SK-N-SH (cell line): ENCODE measurements around the gene SEPTIN10. TPM values are rescaled to one million over a fixed set of nuclear protein-coding genes. Genes with fewer than 3 reads are reported as not detected.
A peak's percentile ranks its signal among the peaks of the same experiment; 100 is the strongest.

ENCODE experiments used
- CTCF ChIA-PET: fragments of 300-600, 350-600 bp; formaldehyde crosslinking; extraction: SDS; loops from one replicate; lab custom pipeline; 2021; lab: Yijun Ruan, JAX
- POLR2A ChIA-PET: fragments of 350-600 bp; sonication (Branson Sonifier 250); formaldehyde crosslinking; extraction: SDS; loops from one replicate; lab custom pipeline; 2020; ENCODE audit warnings: antibody characterized with exemption, inconsistent platforms; lab: Yijun Ruan, JAX
- DNase-seq: peaks from one replicate; pipeline ENCODE4 v3.0.0; 2012
- H2AFZ ChIP-seq: fragments of 200-600 bp; sonication (generic); 2 replicates; pipeline ENCODE4 v1.8.1; 2016; ENCODE audit warnings: antibody characterized with exemption, mild to moderate bottlenecking, low read depth
- H3F3A ChIP-seq: fragments of 200-600 bp; sonication (generic); replicated peaks from 2 replicates; pipeline ENCODE3; 2016; ENCODE audit warnings: antibody characterized with exemption, mild to moderate bottlenecking; ENCODE audit not compliant: insufficient read depth
- H3K27ac ChIP-seq, 2 experiments: fragments of 200-500 bp in 1 of 2; fragments of 200-600 bp in 1 of 2; sonication (Bioruptor generic) in 1 of 2; sonication (generic), shearing (Covaris generic) in 1 of 2; 2 replicates each; pipeline versions ENCODE4 v1.5.1 to v1.6.1; 2014 to 2016; ENCODE audit warnings: low read depth in 2 of 2, inconsistent platforms in 1 of 2, low read length in 1 of 2, mild to moderate bottlenecking in 1 of 2, mixed read lengths in 1 of 2
- H3K27me3 ChIP-seq: fragments of 200-600 bp; sonication (generic), shearing (Covaris generic); 2 replicates; pipeline ENCODE4 v1.6.1; 2016; ENCODE audit warnings: mixed run types; ENCODE audit not compliant: insufficient read depth
- H3K36me3 ChIP-seq, 2 experiments: fragments of 200-500 bp in 1 of 2; fragments of 200-600 bp in 1 of 2; sonication (Bioruptor generic) in 1 of 2; sonication (generic) in 1 of 2; replicated peaks in 1 of 2; 2 replicates each; pipeline versions ENCODE3 to v1.5.1; 2014 to 2016; ENCODE audit warnings: low read length in 1 of 2, mild to moderate bottlenecking in 1 of 2; ENCODE audit not compliant: insufficient read depth in 2 of 2, control insufficient read depth in 1 of 2
- H3K4me1 ChIP-seq, 2 experiments: fragments of 200-500 bp in 1 of 2; fragments of 200-600 bp in 1 of 2; sonication (Bioruptor generic) in 1 of 2; sonication (generic), shearing (Covaris generic) in 1 of 2; 2 replicates each; pipeline versions ENCODE4 v1.5.1 to v1.6.1; 2014 to 2016; ENCODE audit warnings: low read depth in 1 of 2, low read length in 1 of 2, mixed run types in 1 of 2; ENCODE audit not compliant: insufficient read depth in 2 of 2, control insufficient read depth in 1 of 2
- H3K4me2 ChIP-seq: fragments of 200-600 bp; sonication (generic), shearing (Covaris generic); 2 replicates; pipeline ENCODE4 v1.6.1; 2017; ENCODE audit warnings: mixed run types
- H3K4me3 ChIP-seq, 2 experiments: fragments of 200-500 bp in 1 of 2; fragments of 200-600 bp in 1 of 2; sonication (Bioruptor generic) in 1 of 2; sonication (generic), shearing (Covaris generic) in 1 of 2; 2 replicates each; pipeline versions ENCODE4 v1.5.1 to v1.8.1; 2014 to 2016; ENCODE audit warnings: low read depth in 2 of 2, inconsistent platforms in 1 of 2, low read length in 1 of 2, mild to moderate bottlenecking in 1 of 2, mixed read lengths in 1 of 2, moderate library complexity in 1 of 2
- H3K79me2 ChIP-seq: fragments of 200-600 bp; sonication (generic); 2 replicates; pipeline ENCODE4 v1.8.1; 2017; ENCODE audit warnings: mild to moderate bottlenecking; ENCODE audit not compliant: insufficient read depth
- H3K9ac ChIP-seq: fragments of 200-600 bp; sonication (generic); 2 replicates; pipeline ENCODE4 v1.6.1; 2017; ENCODE audit warnings: mixed run types
- H3K9me2 ChIP-seq: fragments of 200-600 bp; sonication (generic); 2 replicates; pipeline ENCODE4 v1.6.1; 2017; ENCODE audit warnings: mixed run types
- H3K9me3 ChIP-seq: fragments of 200-600 bp; sonication (generic); 2 replicates; pipeline ENCODE4 v1.6.1; 2017; ENCODE audit warnings: mixed run types, mild to moderate bottlenecking, moderate library complexity
- H4K20me1 ChIP-seq: fragments of 200-600 bp; sonication (generic); 2 replicates; pipeline ENCODE4 v1.6.1; 2017; ENCODE audit warnings: mild to moderate bottlenecking, mixed run types; ENCODE audit not compliant: insufficient read depth
- ELF1 ChIP-seq: IDR thresholded peaks from 2 replicates; pipeline ENCODE4 v1.4.0; 2012
- EZH2phosphoT487 ChIP-seq: fragments of 200-600 bp; sonication (generic); IDR thresholded peaks from 2 replicates; pipeline ENCODE4 v1.6.1; 2017; ENCODE audit warnings: low read depth, mixed run types, mild to moderate bottlenecking, antibody characterized with exemption, moderate library complexity, borderline replicate concordance
- FOXJ3 ChIP-seq: sonication (generic); formaldehyde crosslinking; IDR thresholded peaks from 2 replicates; pipeline ENCODE4 v1.5.1; 2020; ENCODE audit warnings: mild to moderate bottlenecking, missing genetic modification reagents
- GABPA ChIP-seq: IDR thresholded peaks from 2 replicates; pipeline ENCODE4 v1.4.0; 2012; ENCODE audit warnings: low read depth, mild to moderate bottlenecking
- GATA2 ChIP-seq: sonication (generic); formaldehyde crosslinking; IDR thresholded peaks from 2 replicates; pipeline ENCODE4 v1.5.0; 2020; ENCODE audit warnings: mild to moderate bottlenecking, missing genetic modification reagents
- MAX ChIP-seq: IDR thresholded peaks from 2 replicates; pipeline ENCODE4 v1.4.0; 2012; ENCODE audit warnings: low read depth
- MEF2A ChIP-seq: IDR thresholded peaks from 2 replicates; pipeline ENCODE4 v1.4.0; 2012; ENCODE audit warnings: low read depth, borderline replicate concordance
- MXI1 ChIP-seq: IDR thresholded peaks from 2 replicates; pipeline ENCODE4 v1.6.1; 2012; ENCODE audit warnings: mild to moderate bottlenecking, low read depth, low read length, improper control_type of control experiment
- PBX3 ChIP-seq: IDR thresholded peaks from 2 replicates; pipeline ENCODE4; 2012
- RAD21 ChIP-seq: IDR thresholded peaks from 2 replicates; pipeline ENCODE4 v1.6.1; 2012; ENCODE audit warnings: mild to moderate bottlenecking, low read length
- REST ChIP-seq: IDR thresholded peaks from 2 replicates; pipeline ENCODE4 v1.6.1; 2012; ENCODE audit warnings: mild to moderate bottlenecking, low read depth, low read length, moderate library complexity
- RFX5 ChIP-seq: IDR thresholded peaks from 2 replicates; pipeline ENCODE4 v1.6.1; 2012; ENCODE audit warnings: mild to moderate bottlenecking, improper control_type of control experiment, low read length
- RXRA ChIP-seq: IDR thresholded peaks from 2 replicates; pipeline ENCODE4 v1.4.0; 2012; ENCODE audit warnings: low read depth, mild to moderate bottlenecking, borderline replicate concordance
- SIN3A ChIP-seq: IDR thresholded peaks from 2 replicates; pipeline ENCODE4 v1.6.1; 2012; ENCODE audit warnings: low read depth, mild to moderate bottlenecking, low read length, moderate library complexity, borderline replicate concordance
- TCF12 ChIP-seq: IDR thresholded peaks from 2 replicates; pipeline ENCODE4 v1.4.0; 2012
- TEAD4 ChIP-seq: IDR thresholded peaks from 2 replicates; pipeline ENCODE4 v1.4.0; 2012; ENCODE audit warnings: mild to moderate bottlenecking, borderline replicate concordance; ENCODE audit not compliant: insufficient read depth
- ZBTB33 ChIP-seq: IDR thresholded peaks from 2 replicates; pipeline ENCODE4 v1.4.0; 2012; ENCODE audit warnings: low read depth, borderline replicate concordance
- WGBS: methylation state at CpG from one replicate; pipeline ENCODE4 v1.1.6; 2017; ENCODE audit warnings: low lambda C conversion rate; 5-methylcytosine and 5-hydroxymethylcytosine counted together
- polyA plus RNA-seq, 3 experiments: library from polyadenylated mRNA; depleted of rRNA; stranded (reverse); fragments of >200 nt; gene quantifications; 2 replicates each; pipeline ENCODE4 v1.2.3, GENCODE V29; 2012

The SEPTIN10 gene
- polyA plus RNA-seq, 1 of the 3 experiments (the other 2 are of a cell fraction): 46.5 TPM

GRCh38 chr2:109645412-109646184 is 31.8 kb upstream of the SEPTIN10 start:
- TF ChIP-seq MAX: no peak
- TF ChIP-seq GABPA: no peak
- no peak for TF ChIP-seq RAD21
- no peak for TF ChIP-seq TCF12
- no peak for TF ChIP-seq RFX5
- no peak for TF ChIP-seq ZBTB33
- no peak overlapping the region for H2AFZ ChIP-seq
- no peak overlapping the region for H3K4me3 ChIP-seq
- no peak overlapping the region for H3K9ac ChIP-seq
- POLR2A ChIA-PET: interaction anchor here (1.3 kb wide), 1 partner anchor 31 kb away, joined by 3 read pairs; the partner anchor contains the start of genes SEPTIN10 and SOWAHC
- no peaks in the 10 kb centered on the region for H3K27me3 ChIP-seq
- H3K4me1 ChIP-seq: peaks cover 0 to 2% of the 10 kb centered on the region in 2 experiments; a peak in 1 of 4 replicates
- H3K4me2 ChIP-seq: no peak overlapping the region
- H3K9me3 ChIP-seq: no peaks in the 10 kb centered on the region
- no peaks in the 10 kb centered on the region for H3F3A ChIP-seq
- DNase-seq: no peak
- H4K20me1 ChIP-seq: no peaks in the 10 kb centered on the region
- CTCF ChIA-PET: interaction anchor here (1.3 to 1.4 kb wide), 2 partner anchors 90 to 100 kb away, joined by 4 read pairs; no protein-coding TSS in a partner anchor
- no peak overlapping the region for H3K27ac ChIP-seq
- H3K79me2 ChIP-seq: no peaks in the 10 kb centered on the region
- no peaks in the 10 kb centered on the region for H3K36me3 ChIP-seq
- 94% methylated on average over 13 of the region's 14 CpGs for WGBS
- no peaks in the 10 kb centered on the region for H3K9me2 ChIP-seq

GRCh38 chr2:109644571-109645275 is 31.0 kb upstream of the SEPTIN10 start:
- no peaks in the 10 kb centered on the region for H3K27me3 ChIP-seq
- H3K9me3 ChIP-seq: no peaks in the 10 kb centered on the region
- ChIA-PET CTCF (interaction anchor here (1.3 to 1.4 kb wide), 2 partner anchors 91 to 99 kb away, joined by 4 read pairs; no protein-coding TSS in a partner anchor), POLR2A (interaction anchor here (1.3 kb wide), 1 partner anchor 31 kb away, joined by 3 read pairs; the partner anchor contains the start of genes SEPTIN10 and SOWAHC)
- no peak overlapping the region for H3K4me2 ChIP-seq
- WGBS: 63% methylated on average over 12 of the region's 12 CpGs
- H3F3A ChIP-seq: no peaks in the 10 kb centered on the region
- H3K79me2 ChIP-seq: no peaks in the 10 kb centered on the region
- no peaks in the 10 kb centered on the region for H4K20me1 ChIP-seq
- peak; percentile 34 for DNase-seq
- no peak overlapping the region for H3K9ac ChIP-seq
- H3K4me1 ChIP-seq: peaks cover 0 to 2% of the 10 kb centered on the region in 2 experiments; a peak in 1 of 4 replicates
- H3K36me3 ChIP-seq: no peaks in the 10 kb centered on the region
- no peaks in the 10 kb centered on the region for H3K9me2 ChIP-seq
- H2AFZ ChIP-seq: peak overlapping the region; percentile 47
- H3K27ac ChIP-seq: no peak overlapping the region
- H3K4me3 ChIP-seq: no peak overlapping the region
- no peak for TF ChIP-seq MEF2A
- TF ChIP-seq GABPA: no peak
- TF ChIP-seq RXRA: no peak
- no peak for TF ChIP-seq TEAD4
- TF ChIP-seq MXI1: no peak
- no peak for TF ChIP-seq REST
- no peak for TF ChIP-seq GATA2 (CRISPR knock-in tag)
- no peak for TF ChIP-seq EZH2phosphoT487
- no peak for TF ChIP-seq RFX5
- TF ChIP-seq SIN3A: no peak
- TF ChIP-seq ELF1: no peak
- no peak for TF ChIP-seq PBX3
- no peak for TF ChIP-seq MAX
- TF ChIP-seq FOXJ3 (CRISPR knock-in tag): no peak
